GM21423 (cell line): Measurements from ENCODE around the gene COL4A2.

ENCODE experiments used
- ATAC-seq: cut with Tn5 transposase; IDR thresholded peaks from one replicate; pipeline ENCODE4 v1.9.1; 2021; ENCODE audit warnings: mild to moderate bottlenecking, moderate library complexity; ENCODE audit not compliant: unreplicated experiment

COL4A2 gene

DNA sequence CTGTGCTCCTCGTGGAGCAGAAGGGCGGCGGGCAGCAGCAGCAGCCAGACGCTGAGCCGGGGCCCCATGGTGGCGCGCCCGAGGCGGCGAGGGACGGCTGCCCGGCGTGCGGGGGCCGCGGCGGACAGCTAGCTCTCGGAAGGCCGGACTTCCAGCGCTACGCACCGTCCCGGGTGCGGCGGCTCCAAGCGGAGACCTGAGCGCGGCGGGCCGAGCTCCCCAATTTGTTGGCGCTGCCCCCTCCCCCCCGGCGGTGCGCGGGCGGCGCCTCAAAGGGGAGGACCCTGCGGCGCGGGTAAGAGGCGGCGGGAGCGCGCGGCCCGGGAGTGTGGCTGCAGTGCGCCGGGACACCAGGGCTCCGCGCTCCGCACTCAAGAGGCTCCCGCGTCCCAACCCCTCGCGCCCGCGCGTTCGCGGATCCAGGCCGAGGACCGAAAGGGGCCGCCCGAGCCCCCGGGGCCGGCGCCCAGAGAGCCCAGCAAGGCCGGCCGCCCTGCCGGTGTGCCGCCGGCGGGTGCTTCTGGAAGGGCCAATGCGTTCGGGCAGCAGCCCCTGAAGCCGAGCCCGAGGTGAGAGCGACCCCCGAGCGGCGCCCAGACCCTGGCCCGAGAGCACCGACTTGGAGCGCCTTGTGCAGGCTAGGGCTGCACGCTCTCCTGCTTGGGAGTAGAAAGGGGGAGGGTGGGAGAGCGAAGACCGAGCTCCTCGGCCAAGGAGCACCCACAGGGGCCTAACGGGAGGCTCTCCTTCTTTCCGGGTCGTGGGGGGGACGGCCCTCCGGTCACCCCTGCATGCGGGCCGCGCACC, at the start of gene COL4A2, which contains the start of gene COL4A1:
COL4A2 (plus strand) TSS at position 325 of the 807 bp plus-strand sequence. CDS start 620 bp downstream, outside the sequence.
COL4A1 (minus strand) TSS at position 198 of the 807 bp plus-strand sequence; CDS start at position 68, 130 bp downstream.
- no peak for ATAC-seq

- ATAC-seq = no peak
Observed at GRCh38 chr13:110257408-110257807, 49.7 kb upstream of the COL4A2 start.

- ATAC-seq = no peak
Observed at GRCh38 chr13:110258876-110259631, 48.0 kb upstream of the COL4A2 start.

DNA sequence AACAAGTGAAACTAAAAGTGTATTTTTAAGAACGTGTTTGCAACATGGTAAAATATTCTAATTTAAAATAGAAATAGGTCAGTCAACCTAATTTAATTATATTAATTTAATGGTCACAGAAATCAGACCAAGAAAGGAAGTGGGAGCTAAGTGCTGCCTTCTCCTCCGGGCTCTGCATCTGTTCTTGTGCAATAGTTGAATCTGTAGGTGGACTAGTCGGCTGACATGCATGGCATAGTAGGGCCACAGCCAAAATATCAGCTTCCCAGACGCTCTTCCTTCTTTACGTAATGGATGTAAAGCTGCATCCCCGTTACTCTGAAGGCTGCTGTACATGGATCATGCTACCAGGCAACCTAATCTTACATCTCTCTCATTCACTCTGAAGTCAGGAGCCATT, 47.4 kb upstream of the COL4A2 start:
- ATAC-seq = no peak

GRCh38 chr13:110261166-110262081, 45.7 kb upstream of the COL4A2 start:
- ATAC-seq = no peak

DNA sequence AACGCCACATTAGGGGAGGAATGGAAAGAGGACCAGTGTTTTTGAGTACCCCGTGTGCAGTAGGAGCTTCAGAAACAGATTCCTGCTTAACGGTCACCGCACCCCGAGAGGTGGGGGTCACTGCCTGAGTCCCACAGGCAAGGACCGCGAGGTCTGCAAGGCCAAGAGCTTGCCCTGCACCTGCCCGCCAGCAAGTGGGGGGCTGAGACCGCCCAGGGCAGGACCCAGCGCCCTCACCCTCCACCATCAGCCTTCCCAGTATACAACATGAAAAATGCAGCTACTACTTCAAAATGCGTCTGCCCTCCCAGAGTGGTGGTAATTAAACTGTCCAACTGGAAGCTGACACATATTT, 45.0 kb upstream of the COL4A2 start:
- no peak for ATAC-seq

GRCh38 chr13:110262508-110263291, 44.4 kb upstream of the COL4A2 start:
- no peak for ATAC-seq

- ATAC-seq = no peak
Observed at GRCh38 chr13:110263404-110263803, 43.7 kb upstream of the COL4A2 start.

GRCh38 chr13:110263888-110264287, 43.2 kb upstream of the COL4A2 start:
- ATAC-seq = no peak

DNA sequence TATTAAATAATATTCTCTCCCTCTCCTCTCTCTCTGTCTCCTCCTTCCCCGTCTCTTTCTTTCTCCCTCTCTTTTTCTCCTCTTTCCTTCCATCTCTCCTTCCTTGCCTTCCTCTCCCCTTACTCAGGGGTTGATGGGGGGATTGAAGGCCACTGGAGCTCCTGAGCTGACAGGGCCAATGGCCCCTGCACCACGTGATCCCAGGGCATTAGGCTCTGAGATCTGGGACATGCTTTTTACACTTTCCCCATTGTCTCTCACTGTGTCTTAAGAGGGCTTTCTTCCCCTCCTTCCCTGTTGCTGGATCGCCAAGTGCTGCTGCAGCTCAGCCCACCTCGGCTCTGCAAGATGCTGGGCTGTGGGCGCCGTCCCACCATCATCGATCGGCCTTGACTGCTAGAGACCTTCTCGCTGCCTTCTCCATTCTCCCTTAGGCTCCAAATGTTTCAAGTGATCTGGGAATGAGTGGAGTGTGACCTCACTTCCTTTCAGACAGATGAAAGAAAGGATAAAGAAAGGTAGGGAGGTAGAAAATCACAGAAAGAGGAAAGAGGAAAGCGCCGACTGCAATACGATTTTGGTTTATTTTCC, 42.3 kb upstream of the COL4A2 start:
- no peak for ATAC-seq

GRCh38 chr13:110265341-110265681, 41.8 kb upstream of the COL4A2 start:
- no peak for ATAC-seq

DNA sequence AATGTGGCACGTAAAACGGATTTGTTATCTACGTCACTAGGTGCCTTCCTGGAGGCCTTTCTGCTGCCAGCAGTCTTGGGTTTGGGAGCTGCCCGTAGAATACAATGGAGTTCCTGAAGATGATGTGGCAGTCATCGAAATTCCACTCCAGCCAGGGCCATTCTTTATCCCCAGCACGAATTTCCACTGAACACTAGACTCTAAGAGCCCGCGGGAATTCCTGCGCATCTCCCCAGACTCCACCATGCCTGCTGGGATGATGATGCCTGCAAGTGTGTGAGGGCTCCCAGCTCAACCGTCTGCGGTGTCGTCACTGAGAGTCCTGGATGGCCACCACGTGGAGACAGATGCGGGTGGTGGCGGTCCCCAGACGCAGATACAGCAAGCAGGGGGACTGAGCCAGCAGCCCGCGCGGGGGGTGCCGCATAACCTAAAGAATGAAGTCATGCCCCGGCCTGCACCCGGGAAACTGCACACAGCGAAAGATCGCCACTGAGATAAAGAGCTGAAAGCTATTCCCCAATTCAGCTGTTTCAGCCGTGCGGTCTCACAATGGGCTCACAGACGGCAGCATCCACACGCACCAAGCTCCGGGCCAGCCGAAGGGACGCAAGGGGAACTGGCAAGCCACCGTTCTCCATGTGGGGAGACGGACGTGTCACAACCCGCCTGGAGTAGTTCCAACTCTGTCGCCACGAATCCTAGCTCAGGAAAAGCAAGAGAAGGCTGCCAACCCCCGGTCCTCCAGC, 41.2 kb upstream of the COL4A2 start:
- ATAC-seq = no peak

DNA sequence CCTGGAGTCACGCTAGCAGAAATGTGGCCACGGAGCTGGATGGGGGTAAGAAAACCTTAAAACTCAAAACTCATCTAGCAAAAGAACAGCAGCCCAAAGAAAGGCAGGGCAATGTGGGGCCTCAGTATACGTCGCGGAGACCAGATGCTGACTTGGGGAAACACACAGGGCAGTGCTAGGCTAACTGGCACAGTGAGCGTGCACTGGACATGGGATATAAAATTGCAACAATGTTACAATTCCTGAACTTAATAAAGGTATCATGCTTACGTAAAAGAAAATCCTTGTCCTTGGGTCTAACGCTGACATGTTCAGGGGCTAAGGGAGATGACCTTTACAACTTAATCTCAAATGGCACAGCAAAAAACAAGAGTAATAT, 40.7 kb upstream of the COL4A2 start:
- ATAC-seq = no peak

DNA sequence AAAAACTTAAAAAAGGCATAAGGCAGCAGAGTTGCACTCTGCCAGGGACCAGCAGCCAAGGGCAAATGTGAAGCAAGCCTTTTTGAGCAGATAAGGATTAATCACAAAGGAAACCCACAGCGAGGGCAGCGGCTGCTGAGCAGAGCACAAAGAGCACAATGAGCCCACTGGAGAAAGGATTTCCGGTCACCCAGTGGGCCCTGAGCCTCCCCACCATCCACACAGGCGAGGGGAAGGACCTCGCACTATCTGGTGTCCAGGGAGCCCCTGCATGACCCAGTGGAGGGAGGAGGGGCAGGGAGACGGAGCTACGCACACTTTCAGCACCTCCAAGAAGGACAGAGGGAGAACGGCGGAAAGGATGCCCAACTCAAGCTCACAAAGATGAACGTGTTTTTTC, 40.1 kb upstream of the COL4A2 start:
- ATAC-seq = no peak

GRCh38 chr13:110268061-110268460, 39.0 kb upstream of the COL4A2 start:
- no peak for ATAC-seq

GRCh38 chr13:110268576-110269185, 38.4 kb upstream of the COL4A2 start:
- no peak for ATAC-seq

DNA sequence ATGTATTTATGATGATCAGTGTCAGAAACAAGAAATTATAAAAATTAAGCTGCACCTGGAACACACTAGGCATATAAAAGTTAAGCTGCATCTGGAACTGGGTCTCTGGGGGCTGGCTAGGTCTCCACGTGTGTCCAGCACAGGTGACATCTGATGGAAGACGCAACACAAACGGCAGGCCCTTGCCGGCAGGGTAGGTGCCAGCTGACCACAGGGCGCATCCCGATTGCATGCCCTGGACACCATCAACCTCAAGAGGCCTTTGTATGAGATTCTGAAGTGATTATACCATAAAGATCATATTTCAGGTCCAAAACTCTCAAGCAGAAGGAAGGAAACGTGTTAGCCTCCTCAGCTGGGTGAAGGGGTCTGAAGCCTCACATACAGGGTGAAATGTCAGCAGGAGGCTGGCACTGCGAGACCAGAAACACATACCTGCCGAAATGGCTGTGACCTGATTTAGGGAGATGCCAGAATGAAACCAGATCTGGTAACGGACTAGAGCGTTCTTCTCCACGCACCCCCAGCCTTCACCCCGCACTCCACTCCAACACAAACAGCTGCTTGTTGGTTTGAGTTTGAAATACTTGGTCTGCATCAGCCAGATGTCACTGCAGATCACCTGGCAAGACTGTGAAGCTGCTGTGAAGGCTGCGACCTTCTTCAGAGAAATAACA, 37.4 kb upstream of the COL4A2 start:
- ATAC-seq = no peak

GRCh38 chr13:110270507-110270906, 36.6 kb upstream of the COL4A2 start:
- no peak for ATAC-seq
